ENCODE results near the gene TNFAIP3. TPM values are rescaled to one million over a fixed set of nuclear protein-coding genes. Genes with fewer than 3 reads are reported as not detected.
A peak's percentile ranks its signal among the peaks of the same experiment; 100 is the strongest.

Gene TNFAIP3
- total and polyA plus RNA-seq, 2 donors (not counting 1 experiment from before 2014, with no cell fraction given) = 7.8 to 23.5 TPM

DNA sequence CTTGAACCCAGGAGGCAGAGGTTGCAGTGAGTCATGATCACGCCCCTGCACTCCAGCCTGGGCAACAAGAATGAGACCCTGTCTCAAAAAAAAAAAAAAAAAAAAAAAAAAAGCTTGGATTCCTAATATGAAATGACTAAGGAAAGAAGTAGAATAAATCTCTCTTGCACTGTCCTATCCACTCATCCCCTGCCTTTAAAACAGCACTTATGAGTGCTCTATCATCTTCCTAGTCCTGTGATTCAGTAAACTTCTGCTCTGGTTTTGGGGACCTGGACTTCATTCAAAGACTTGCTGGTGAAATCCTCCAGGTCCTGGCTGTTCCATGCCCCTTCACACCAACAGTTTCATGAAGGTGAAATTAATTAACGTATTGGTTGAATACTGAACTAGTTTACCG lies 29.6 kb downstream of the TNFAIP3 start:
- H3K36me3 ChIP-seq (ENCODE audit: control insufficient read depth, insufficient read depth, low read length) = no peaks in the 10 kb centered on the region
- H3K79me2 ChIP-seq (ENCODE audit: control insufficient read depth, insufficient read depth, low read length) = no peaks in the 10 kb centered on the region
- H4K20me1 ChIP-seq (ENCODE audit: control insufficient read depth, extremely low read depth, insufficient read depth, low read length) = no peaks in the 10 kb centered on the region
- H3K27me3 ChIP-seq (ENCODE audit: control insufficient read depth, insufficient read depth, low read length) = no peaks in the 10 kb centered on the region
- no peak overlapping the region for H3K4me2 ChIP-seq (ENCODE audit: extremely low read depth, insufficient read depth, low read length)
- H2AFZ ChIP-seq (ENCODE audit: low read length) = no peak overlapping the region
- no peak overlapping the region for H3K9ac ChIP-seq (ENCODE audit: insufficient read depth, low read length)
- H3K4me1 ChIP-seq (ENCODE audit: control insufficient read depth, extremely low read depth, insufficient read depth, low read length) = peaks cover 12% of the 10 kb centered on the region
- no peak overlapping the region for H3K27ac ChIP-seq (ENCODE audit: insufficient read depth, low read length)
- no peak for TF ChIP-seq EZH2 (IDR thresholded peaks at IDR 0.05; ENCODE audit: low read length, missing control alignments)
- TF ChIP-seq, protein P1, sequence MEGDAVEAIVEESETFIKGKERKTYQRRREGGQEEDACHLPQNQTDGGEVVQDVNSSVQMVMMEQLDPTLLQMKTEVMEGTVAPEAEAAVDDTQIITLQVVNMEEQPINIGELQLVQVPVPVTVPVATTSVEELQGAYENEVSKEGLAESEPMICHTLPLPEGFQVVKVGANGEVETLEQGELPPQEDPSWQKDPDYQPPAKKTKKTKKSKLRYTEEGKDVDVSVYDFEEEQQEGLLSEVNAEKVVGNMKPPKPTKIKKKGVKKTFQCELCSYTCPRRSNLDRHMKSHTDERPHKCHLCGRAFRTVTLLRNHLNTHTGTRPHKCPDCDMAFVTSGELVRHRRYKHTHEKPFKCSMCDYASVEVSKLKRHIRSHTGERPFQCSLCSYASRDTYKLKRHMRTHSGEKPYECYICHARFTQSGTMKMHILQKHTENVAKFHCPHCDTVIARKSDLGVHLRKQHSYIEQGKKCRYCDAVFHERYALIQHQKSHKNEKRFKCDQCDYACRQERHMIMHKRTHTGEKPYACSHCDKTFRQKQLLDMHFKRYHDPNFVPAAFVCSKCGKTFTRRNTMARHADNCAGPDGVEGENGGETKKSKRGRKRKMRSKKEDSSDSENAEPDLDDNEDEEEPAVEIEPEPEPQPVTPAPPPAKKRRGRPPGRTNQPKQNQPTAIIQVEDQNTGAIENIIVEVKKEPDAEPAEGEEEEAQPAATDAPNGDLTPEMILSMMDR (conservative IDR thresholded peaks at IDR 0.05 in 1 of 2, IDR thresholded peaks at IDR 0.05 in 1 of 2; ENCODE audit: low read depth in 1 of 2, low read length in 2 of 2) = no peak
- H3K4me3 ChIP-seq (replicated peaks in 1 of 4; ENCODE audit: control extremely low read depth in 1 of 4, insufficient read depth in 1 of 4, low read depth in 3 of 4, low read length in 4 of 4) = no peak overlapping the region
- DNase-seq (ENCODE audit: low read depth in 2 of 2) = no peak
- no peaks in the 10 kb centered on the region for H3K9me3 ChIP-seq (ENCODE audit: control insufficient read depth, insufficient read depth, low read depth, low read length)

DNA sequence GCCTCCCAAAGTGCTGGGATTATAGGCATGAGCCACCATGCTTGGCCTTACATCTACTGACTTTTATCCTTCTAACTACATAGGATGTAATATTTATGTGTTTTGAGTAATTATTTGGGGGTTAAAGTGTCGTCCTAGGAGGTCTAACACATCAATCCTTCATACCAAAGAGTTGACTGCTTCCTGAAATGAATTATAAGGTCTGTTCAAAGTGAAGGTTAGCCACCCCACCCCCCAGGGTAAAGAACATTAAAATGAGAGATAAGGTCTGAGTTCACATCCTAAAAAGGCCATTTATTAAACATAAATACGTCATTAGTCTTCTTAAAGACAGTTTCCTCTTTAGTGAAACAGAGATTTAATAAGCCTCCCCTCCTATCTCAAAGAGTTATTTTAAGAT lies 33.8 kb downstream of the TNFAIP3 start:
- Histone ChIP-seq H2AFZ (ENCODE audit: low read length) (no peak overlapping the region), H3K4me3 (replicated peaks in 1 of 4; ENCODE audit: control extremely low read depth in 1 of 4, insufficient read depth in 1 of 4, low read depth in 3 of 4, low read length in 4 of 4) (no peak overlapping the region), H3K27ac (ENCODE audit: insufficient read depth, low read length) (no peak overlapping the region), H3K79me2 (ENCODE audit: control insufficient read depth, insufficient read depth, low read length) (no peaks in the 10 kb centered on the region), H3K9ac (ENCODE audit: insufficient read depth, low read length) (no peak overlapping the region), H3K4me1 (ENCODE audit: control insufficient read depth, extremely low read depth, insufficient read depth, low read length) (no peaks in the 10 kb centered on the region), H3K36me3 (ENCODE audit: control insufficient read depth, insufficient read depth, low read length) (no peaks in the 10 kb centered on the region), H3K4me2 (ENCODE audit: extremely low read depth, insufficient read depth, low read length) (no peak overlapping the region), H4K20me1 (ENCODE audit: control insufficient read depth, extremely low read depth, insufficient read depth, low read length) (no peaks in the 10 kb centered on the region), H3K27me3 (ENCODE audit: control insufficient read depth, insufficient read depth, low read length) (no peaks in the 10 kb centered on the region), H3K9me3 (ENCODE audit: control insufficient read depth, insufficient read depth, low read depth, low read length) (no peaks in the 10 kb centered on the region)
- TF ChIP-seq EZH2 (IDR thresholded peaks at IDR 0.05; ENCODE audit: low read length, missing control alignments) = no peak
- TF ChIP-seq, protein P1 (conservative IDR thresholded peaks at IDR 0.05 in 1 of 2, IDR thresholded peaks at IDR 0.05 in 1 of 2; ENCODE audit: low read depth in 1 of 2, low read length in 2 of 2) = no peak
- DNase-seq (ENCODE audit: low read depth in 2 of 2) = peak in 1 of 2 donors; percentile 49

DNA sequence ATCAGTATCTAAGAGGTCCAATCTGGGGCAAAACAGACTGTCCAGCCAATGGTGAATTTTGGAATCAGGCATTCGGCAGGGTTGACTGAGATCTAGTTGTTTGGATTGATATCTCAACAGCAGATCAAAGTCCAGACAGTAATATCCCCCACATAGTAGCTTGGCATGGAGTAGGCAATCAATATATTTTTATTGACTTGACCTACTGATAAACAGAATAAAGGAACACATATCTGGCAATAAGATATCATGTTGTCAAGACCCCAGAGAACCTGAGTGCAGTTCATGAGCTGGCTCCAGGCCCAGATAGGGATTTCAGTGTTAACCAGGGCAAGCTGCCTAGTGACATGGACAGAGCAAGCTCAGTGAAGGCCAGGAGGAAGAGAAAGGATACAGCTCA lies 34.4 kb downstream of the TNFAIP3 start:
- no peaks in the 10 kb centered on the region for H3K4me1 ChIP-seq (ENCODE audit: control insufficient read depth, extremely low read depth, insufficient read depth, low read length)
- no peaks in the 10 kb centered on the region for H4K20me1 ChIP-seq (ENCODE audit: control insufficient read depth, extremely low read depth, insufficient read depth, low read length)
- H2AFZ ChIP-seq (ENCODE audit: low read length) = no peak overlapping the region
- H3K36me3 ChIP-seq (ENCODE audit: control insufficient read depth, insufficient read depth, low read length) = no peaks in the 10 kb centered on the region
- no peak overlapping the region for H3K27ac ChIP-seq (ENCODE audit: insufficient read depth, low read length)
- no peaks in the 10 kb centered on the region for H3K79me2 ChIP-seq (ENCODE audit: control insufficient read depth, insufficient read depth, low read length)
- no peak overlapping the region for H3K4me3 ChIP-seq (replicated peaks in 1 of 4; ENCODE audit: control extremely low read depth in 1 of 4, insufficient read depth in 1 of 4, low read depth in 3 of 4, low read length in 4 of 4)
- H3K9me3 ChIP-seq (ENCODE audit: control insufficient read depth, insufficient read depth, low read depth, low read length) = no peaks in the 10 kb centered on the region
- no peak for DNase-seq (ENCODE audit: low read depth in 2 of 2)
- no peaks in the 10 kb centered on the region for H3K27me3 ChIP-seq (ENCODE audit: control insufficient read depth, insufficient read depth, low read length)
- no peak overlapping the region for H3K9ac ChIP-seq (ENCODE audit: insufficient read depth, low read length)
- TF ChIP-seq EZH2 (IDR thresholded peaks at IDR 0.05; ENCODE audit: low read length, missing control alignments) = no peak
- TF ChIP-seq, protein P1 (conservative IDR thresholded peaks at IDR 0.05 in 1 of 2, IDR thresholded peaks at IDR 0.05 in 1 of 2; ENCODE audit: low read depth in 1 of 2, low read length in 2 of 2) = no peak
- no peak overlapping the region for H3K4me2 ChIP-seq (ENCODE audit: extremely low read depth, insufficient read depth, low read length)
